Sigmoid colon (tissue), 7 donors: Measurements from ENCODE around the gene PNLIPRP3. TPM values are rescaled to one million over a fixed set of nuclear protein-coding genes. Genes with fewer than 3 reads are reported as not detected.

Experiments used
- DNase-seq: peaks from one replicate; pipeline ENCODE4 v3.0.0-alpha.2; 2019
- H3K27ac ChIP-seq, 4 donors: fragments of 200-600 bp; sonication (generic); one replicate each; pipeline ENCODE4 v1.5.1; 2016 to 2019; ENCODE audit warnings: mild to moderate bottlenecking in 1 of 4
- H3K27me3 ChIP-seq, 3 donors: fragments of 200-600 bp; sonication (generic); one replicate each; pipeline ENCODE4 v1.5.1; 2019; ENCODE audit warnings: mild to moderate bottlenecking in 1 of 3
- H3K36me3 ChIP-seq, 4 donors: fragments of 200-600 bp; sonication (generic); one replicate each; pipeline ENCODE4 v1.5.1; 2016 to 2019
- H3K4me1 ChIP-seq, 4 donors: fragments of 200-600 bp; sonication (generic); one replicate each; pipeline ENCODE4 v1.5.1; 2017 to 2019
- H3K4me3 ChIP-seq, 4 donors: fragments of 200-600 bp; sonication (generic); one replicate each; pipeline ENCODE4 v1.5.1; 2017 to 2019; ENCODE audit warnings: mild to moderate bottlenecking in 2 of 4, moderate library complexity in 1 of 4
- H3K9me3 ChIP-seq, 4 donors: fragments of 200-600 bp in 3 of 4; sonication (generic) in 3 of 4; one replicate each; pipeline versions ENCODE4 v1.5.1 to v1.6.1; 2013 to 2019
- CTCF ChIP-seq, 4 experiments: fragments of 450-650 bp in 3 of 4; fragments of 200-600 bp in 1 of 4; IDR thresholded peaks; one replicate each; pipeline ENCODE4 v1.5.1; 2016 to 2019; ENCODE audit warnings: antibody characterized with exemption in 4 of 4, mild to moderate bottlenecking in 3 of 4, moderate library complexity in 2 of 4
- EP300 ChIP-seq, 4 donors: sonication (generic); formaldehyde crosslinking; IDR thresholded peaks; one replicate each; pipeline ENCODE4 v1.6.1; 2017; ENCODE audit warnings: antibody characterized with exemption in 4 of 4
- POLR2A ChIP-seq, 2 donors: fragments of 450-650 bp; IDR thresholded peaks; one replicate each; pipeline ENCODE4 v1.6.1; 2016; ENCODE audit warnings: antibody characterized with exemption in 2 of 2, mild to moderate bottlenecking in 2 of 2, moderate library complexity in 2 of 2
- POLR2AphosphoS5 ChIP-seq, 4 donors: sonication (generic); formaldehyde crosslinking; IDR thresholded peaks; one replicate each; pipeline ENCODE4 v1.6.1; 2017; ENCODE audit warnings: antibody characterized with exemption in 4 of 4
- WGBS, 2 donors: extraction: QIAGEN DNeasy Blood & Tissue Kit; methylation state at CpG; one replicate each; pipeline ENCODE4 v1.1.7; 2013; 5-methylcytosine and 5-hydroxymethylcytosine counted together
- intact Hi-C: fragments of 100-400 bp; cut with DNase I; formaldehyde crosslinking; loops from one replicate; pipeline ENCODE4 v1.15.1; 2023
- polyA plus RNA-seq, 3 donors: library from polyadenylated mRNA; stranded (reverse); fragments of 200-250 nt; gene quantifications; one replicate each; pipeline ENCODE4 v1.2.3, GENCODE V29; 2013
- total RNA-seq, 4 donors: library from RNA; depleted of rRNA; stranded (reverse); fragments of >200 nt; gene quantifications; one replicate each; pipeline ENCODE4 v1.1.0, GENCODE V29; 2016
- donor health status: healthy with polysubstance abuse.
- donor health status: Bipolar disorder and iron deficiency.
- donor health status: healthy.

Gene PNLIPRP3
- total and polyA plus RNA-seq, 7 donors, result 0.54 TPM; not detected in 6

DNA sequence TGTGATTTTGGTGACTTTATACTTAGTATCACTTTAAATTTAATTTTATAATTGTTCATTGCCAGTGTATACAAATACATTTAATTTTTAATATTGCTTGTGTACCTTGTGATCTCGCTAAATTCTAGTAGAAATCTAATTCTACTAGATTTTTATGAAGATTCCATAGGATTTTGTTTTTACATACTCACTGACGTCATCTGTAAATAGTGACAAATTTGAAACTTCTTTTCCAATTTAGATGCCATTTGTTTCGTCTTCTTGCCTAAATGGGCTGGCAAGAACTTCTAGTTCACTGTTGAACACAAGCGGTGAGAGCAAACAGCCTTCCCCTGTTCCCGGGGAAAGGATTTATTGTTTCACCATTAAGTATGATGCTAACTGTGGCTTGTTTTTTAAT lies 17.3 kb upstream of the PNLIPRP3 start:
- H3K9me3 ChIP-seq, result no peaks in the 10 kb centered on the region
- TF ChIP-seq POLR2A (IDR thresholded peaks at IDR 0.05), result no peak
- no peak for TF ChIP-seq EP300 (IDR thresholded peaks at IDR 0.05)
- no peak for TF ChIP-seq CTCF (IDR thresholded peaks at IDR 0.05)
- TF ChIP-seq POLR2AphosphoS5 (IDR thresholded peaks at IDR 0.05), result no peak
- whole genome bisulfite sequencing, 2 donors, result 73 to 79% methylated on average over 5 of the region's 5 CpGs
- H3K36me3 ChIP-seq, result no peaks in the 10 kb centered on the region
- no peaks in the 10 kb centered on the region for H3K27me3 ChIP-seq
- H3K4me3 ChIP-seq, result no peak overlapping the region
- H3K27ac ChIP-seq, result no peak overlapping the region
- intact Hi-C loops, result no loop called here
- H3K4me1 ChIP-seq, result no peaks in the 10 kb centered on the region
- no peak for DNase-seq

DNA sequence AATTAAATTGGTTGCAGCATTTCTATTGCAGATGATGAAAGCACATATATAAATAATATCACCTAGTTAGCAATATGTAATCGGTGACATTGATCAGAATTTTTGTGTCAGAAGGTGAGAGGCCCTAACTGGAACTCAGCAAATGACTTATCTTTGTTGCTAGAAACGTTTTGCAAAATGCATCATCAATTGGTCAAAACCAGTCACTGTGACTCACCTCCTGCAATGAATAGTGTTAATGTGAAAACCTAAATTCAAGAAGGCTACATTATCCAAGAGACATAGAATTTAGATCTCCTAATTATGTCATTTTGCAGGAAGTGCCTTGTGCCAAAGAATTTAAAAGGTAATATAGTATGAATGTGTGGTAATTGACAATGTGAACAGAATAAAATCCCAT lies 9.8 kb upstream of the PNLIPRP3 start:
- no peak overlapping the region for H3K27ac ChIP-seq
- no peaks in the 10 kb centered on the region for H3K4me1 ChIP-seq
- H3K36me3 ChIP-seq, result no peaks in the 10 kb centered on the region
- no peak for TF ChIP-seq EP300 (IDR thresholded peaks at IDR 0.05)
- no peak for TF ChIP-seq POLR2A (IDR thresholded peaks at IDR 0.05)
- TF ChIP-seq POLR2AphosphoS5 (IDR thresholded peaks at IDR 0.05), result no peak
- no peak for TF ChIP-seq CTCF (IDR thresholded peaks at IDR 0.05)
- no peak for DNase-seq
- intact Hi-C loops, result no loop called here
- H3K9me3 ChIP-seq, result no peaks in the 10 kb centered on the region
- no peaks in the 10 kb centered on the region for H3K27me3 ChIP-seq
- no peak overlapping the region for H3K4me3 ChIP-seq
- WGBS, 2 donors, result 50 to 67% methylated on average over 2 of the region's 2 CpGs

DNA sequence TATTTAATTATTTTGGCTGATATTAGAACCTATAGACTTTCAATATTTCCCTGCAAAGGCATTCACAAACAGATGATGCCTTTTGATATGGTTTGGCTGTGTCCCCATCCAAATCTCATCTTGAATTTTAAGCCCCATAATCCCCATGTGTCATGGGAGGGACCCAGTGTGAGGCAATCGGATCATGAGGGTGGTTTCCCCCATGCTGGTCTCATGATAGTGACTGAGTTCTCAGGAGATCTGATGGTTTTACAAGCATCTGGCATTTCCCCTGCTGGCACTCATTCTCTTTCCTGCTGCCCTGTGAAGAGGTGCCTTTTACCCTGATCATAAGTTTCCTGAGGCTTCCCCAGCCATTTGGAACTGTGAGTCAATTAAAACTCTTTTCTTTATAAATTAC lies 9.3 kb upstream of the PNLIPRP3 start:
- WGBS, 2 donors, result 71% methylated on average over 1 of the region's 1 CpG
- H3K4me1 ChIP-seq, result no peaks in the 10 kb centered on the region
- TF ChIP-seq POLR2A (IDR thresholded peaks at IDR 0.05) (no peak), POLR2AphosphoS5 (IDR thresholded peaks at IDR 0.05) (no peak), EP300 (IDR thresholded peaks at IDR 0.05) (no peak), CTCF (IDR thresholded peaks at IDR 0.05) (no peak)
- intact Hi-C loops, result no loop called here
- no peak for DNase-seq
- H3K27me3 ChIP-seq, result no peaks in the 10 kb centered on the region
- no peaks in the 10 kb centered on the region for H3K36me3 ChIP-seq
- H3K9me3 ChIP-seq, result no peaks in the 10 kb centered on the region
- H3K4me3 ChIP-seq, result no peak overlapping the region
- H3K27ac ChIP-seq, result no peak overlapping the region

GRCh38 chr10:116421815-116422214 lies 5.8 kb upstream of the PNLIPRP3 start:
- no peaks in the 10 kb centered on the region for H3K36me3 ChIP-seq
- no peak overlapping the region for H3K27ac ChIP-seq
- H3K4me3 ChIP-seq, result no peak overlapping the region
- no peak for DNase-seq
- H3K4me1 ChIP-seq, result no peaks in the 10 kb centered on the region
- H3K27me3 ChIP-seq, result no peaks in the 10 kb centered on the region
- intact Hi-C loops, result no loop called here
- no peaks in the 10 kb centered on the region for H3K9me3 ChIP-seq
- WGBS, 2 donors, result 89 to 92% methylated on average over 1 of the region's 1 CpG
- TF ChIP-seq POLR2AphosphoS5 (IDR thresholded peaks at IDR 0.05), result no peak
- TF ChIP-seq POLR2A (IDR thresholded peaks at IDR 0.05), result no peak
- no peak for TF ChIP-seq EP300 (IDR thresholded peaks at IDR 0.05)
- TF ChIP-seq CTCF (IDR thresholded peaks at IDR 0.05), result no peak

DNA sequence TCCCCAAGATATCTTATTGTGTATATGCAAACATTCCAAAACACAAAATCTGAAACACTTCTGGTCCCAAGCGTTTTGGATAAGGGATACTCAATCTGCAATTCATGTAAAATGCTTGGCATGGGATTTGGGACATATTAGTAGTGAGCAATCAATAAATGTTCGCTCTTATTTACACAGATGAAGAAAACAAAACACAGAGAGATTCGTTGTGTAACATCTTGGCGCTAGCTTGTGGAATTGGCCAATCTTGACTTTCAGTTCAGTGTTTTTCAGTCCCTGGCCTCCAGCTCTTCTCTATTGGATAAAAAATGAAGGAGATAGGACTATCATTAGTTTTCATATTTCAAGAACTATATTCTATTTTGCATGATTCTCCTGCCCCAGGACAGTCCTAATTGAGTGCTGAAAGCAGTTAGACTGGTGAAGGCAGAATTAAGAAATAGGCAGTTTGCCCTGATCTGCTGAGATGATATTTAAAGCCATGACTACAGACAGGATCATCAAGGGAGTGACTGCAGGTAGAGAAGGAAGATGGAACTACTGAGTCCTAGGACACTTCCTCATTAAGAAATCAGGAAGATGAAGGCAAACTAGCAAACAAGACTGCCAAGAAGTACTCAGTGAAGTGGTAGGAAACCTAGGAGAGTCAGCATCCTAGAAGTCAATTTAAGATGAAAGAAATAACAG lies 1.8 kb downstream of the PNLIPRP3 start:
- no peak for DNase-seq
- no peaks in the 10 kb centered on the region for H3K36me3 ChIP-seq
- intact Hi-C loops, result no loop called here
- TF ChIP-seq CTCF (IDR thresholded peaks at IDR 0.05) (no peak), POLR2AphosphoS5 (IDR thresholded peaks at IDR 0.05) (no peak), EP300 (IDR thresholded peaks at IDR 0.05) (no peak), POLR2A (IDR thresholded peaks at IDR 0.05) (no peak)
- H3K27me3 ChIP-seq, result no peaks in the 10 kb centered on the region
- no peaks in the 10 kb centered on the region for H3K4me1 ChIP-seq
- no peak overlapping the region for H3K4me3 ChIP-seq
- H3K27ac ChIP-seq, result no peak overlapping the region
- WGBS, 2 donors, result 54 to 76% methylated on average over 4 of the region's 4 CpGs
- H3K9me3 ChIP-seq, result no peaks in the 10 kb centered on the region
